HG02678 (cell line): ENCODE measurements around the gene MCC.

Experiments
- ATAC-seq: cut with Tn5 transposase; IDR thresholded peaks from one replicate; pipeline ENCODE4 v1.9.1; 2021; ENCODE audit warnings: mild to moderate bottlenecking, moderate library complexity; ENCODE audit not compliant: unreplicated experiment

The MCC gene

GRCh38 chr5:113042491-113043243, 445.6 kb downstream of the MCC start:
- no peak for ATAC-seq

- no peak for ATAC-seq
Measured at GRCh38 chr5:113040672-113041260, 447.5 kb downstream of the MCC start.

- no peak for ATAC-seq
Measured at GRCh38 chr5:113039934-113040285, 448.3 kb downstream of the MCC start.

GRCh38 chr5:113039229-113039933, 448.9 kb downstream of the MCC start:
- no peak for ATAC-seq

DNA sequence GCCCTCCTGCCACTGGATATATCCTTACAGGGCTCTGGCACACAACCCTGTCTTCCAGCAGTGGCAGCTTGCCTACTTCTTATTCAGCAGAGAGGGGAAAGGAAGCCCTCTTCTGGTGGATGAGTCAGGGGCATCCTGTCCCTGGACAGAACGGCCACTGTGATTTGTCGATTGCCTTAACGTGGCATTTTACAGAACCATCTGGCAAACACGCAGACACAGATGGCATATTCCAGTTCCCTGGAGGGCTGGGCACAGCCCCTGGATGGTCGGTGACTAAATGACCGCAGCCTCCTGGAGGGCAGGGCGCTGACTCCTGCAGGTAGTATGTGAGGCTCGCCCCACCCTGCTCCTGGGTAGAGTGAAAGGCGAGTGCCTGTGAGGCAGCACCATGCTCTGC, 449.5 kb downstream of the MCC start:
- no peak for ATAC-seq

- ATAC-seq = no peak
Measured at GRCh38 chr5:113038136-113038535, 450.1 kb downstream of the MCC start.

- no peak for ATAC-seq
Measured at GRCh38 chr5:113036826-113037225, 451.4 kb downstream of the MCC start.

- no peak for ATAC-seq
Measured at GRCh38 chr5:113036321-113036720, 451.9 kb downstream of the MCC start.

DNA sequence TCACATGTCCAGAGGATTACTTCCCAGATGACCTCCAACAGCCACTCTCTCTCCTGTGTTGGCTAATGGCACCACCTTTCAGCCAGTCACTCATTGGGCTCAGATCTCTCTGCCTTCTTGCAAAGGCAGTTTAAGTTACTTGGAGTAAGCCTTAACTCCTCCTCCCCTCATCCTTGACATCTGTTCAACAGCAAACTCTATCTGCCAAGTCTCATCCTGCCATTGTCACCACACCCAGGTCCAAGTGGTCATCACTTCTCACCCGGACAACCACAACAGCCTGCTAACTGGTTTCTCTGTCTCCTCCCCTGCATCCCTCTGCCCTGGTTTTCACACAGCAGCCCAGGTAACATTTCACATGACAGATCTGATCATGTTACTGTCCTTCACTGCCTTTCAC, 453.2 kb downstream of the MCC start:
- no peak for ATAC-seq

DNA sequence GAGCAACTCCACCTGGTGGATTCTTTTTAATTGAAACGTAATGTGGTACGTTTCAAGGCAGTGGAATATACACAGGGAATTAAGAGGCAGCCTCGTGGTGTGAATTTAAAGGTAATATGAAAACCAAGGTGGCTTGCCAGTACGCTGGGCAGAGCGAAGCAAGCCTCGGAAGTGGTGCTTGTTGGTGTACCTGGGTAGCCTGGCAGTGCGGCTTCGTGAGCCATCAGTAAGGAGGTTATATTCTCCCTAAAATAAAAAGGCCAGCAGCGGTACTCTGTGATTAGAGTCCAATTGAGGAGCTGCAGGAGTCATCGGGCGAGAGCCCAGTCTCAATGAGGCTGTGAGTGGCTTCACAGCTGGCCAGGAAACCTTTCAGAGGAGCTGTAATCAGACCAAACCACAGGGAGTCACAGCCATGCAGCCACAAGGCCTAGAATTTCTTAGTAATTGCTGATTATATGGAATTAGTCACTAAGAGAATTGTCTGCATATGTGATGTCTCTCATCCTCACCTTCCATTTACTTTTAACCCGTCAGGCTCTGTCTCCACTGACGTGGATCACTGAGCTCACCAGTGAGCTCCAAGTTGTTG, 454.0 kb downstream of the MCC start:
- no peak for ATAC-seq

- no peak for ATAC-seq
Measured at GRCh38 chr5:113031557-113031956, 456.7 kb downstream of the MCC start.

DNA sequence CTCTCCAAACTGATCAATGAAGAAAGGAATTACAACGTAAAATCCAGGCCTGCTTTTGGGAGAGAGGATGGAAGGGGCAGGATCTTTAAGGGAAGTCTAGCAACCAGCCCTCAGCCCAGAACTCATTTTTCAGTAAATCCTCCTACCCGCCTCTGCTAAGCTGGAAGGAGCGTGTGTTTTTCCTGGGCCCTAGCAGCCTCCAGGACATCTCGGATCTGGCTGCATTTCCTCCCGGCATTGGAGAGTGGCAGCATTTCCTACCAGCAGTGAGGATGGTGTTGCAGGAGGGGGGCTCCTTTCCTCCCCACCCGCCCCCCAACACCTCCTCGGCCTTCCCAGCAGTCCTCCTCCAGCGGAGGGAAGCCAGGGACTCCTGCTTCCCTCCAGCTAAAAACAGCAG, 457.1 kb downstream of the MCC start:
- ATAC-seq = no peak

- ATAC-seq = no peak
Measured at GRCh38 chr5:113029614-113030013, 458.6 kb downstream of the MCC start.

- ATAC-seq = no peak
Measured at GRCh38 chr5:113027431-113027830, 460.8 kb downstream of the MCC start.

- no peak for ATAC-seq
Measured at GRCh38 chr5:113027015-113027414, 461.2 kb downstream of the MCC start.

DNA sequence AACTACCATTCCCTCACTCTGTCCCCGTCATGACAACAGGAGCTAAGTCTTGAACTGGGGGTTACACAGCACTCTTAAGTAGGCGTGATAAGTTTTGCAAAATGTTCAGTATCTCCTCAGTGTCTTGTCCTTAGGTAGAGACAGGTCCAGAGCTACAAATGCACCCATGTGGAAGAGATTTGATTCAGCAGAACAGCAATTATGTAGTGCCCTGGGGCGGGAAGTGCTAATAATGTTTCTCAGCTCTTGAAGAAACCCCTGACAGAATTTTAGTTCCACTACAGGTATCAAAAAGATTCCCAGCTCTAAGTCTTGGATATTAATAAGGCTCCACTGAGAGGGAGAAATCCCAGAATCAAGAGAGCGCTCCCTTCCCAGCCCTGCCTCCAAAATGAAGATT, 462.0 kb downstream of the MCC start:
- no peak for ATAC-seq

DNA sequence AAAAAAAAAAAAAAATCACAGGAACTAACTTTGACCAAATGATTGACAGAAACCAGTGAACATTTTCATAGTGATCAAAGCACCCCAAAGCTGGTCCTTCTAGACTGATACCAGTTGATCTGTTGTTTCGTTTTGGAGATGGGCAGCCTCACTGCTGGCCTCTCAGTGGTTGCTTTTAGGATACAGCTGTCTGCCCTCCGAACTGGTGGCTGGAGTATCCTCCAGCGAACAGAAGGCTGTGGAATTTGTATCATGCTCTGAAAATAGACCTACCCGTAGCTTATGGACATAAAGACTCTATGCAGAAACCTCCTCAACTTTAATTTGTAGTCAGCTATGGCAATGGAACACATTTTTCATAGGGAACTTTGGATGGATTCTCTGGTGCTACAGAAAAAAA, 462.7 kb downstream of the MCC start:
- no peak for ATAC-seq

GRCh38 chr5:113024076-113024697, 464.1 kb downstream of the MCC start:
- no peak for ATAC-seq

GRCh38 chr5:113022661-113023060, 465.6 kb downstream of the MCC start:
- ATAC-seq = peak; percentile 88

DNA sequence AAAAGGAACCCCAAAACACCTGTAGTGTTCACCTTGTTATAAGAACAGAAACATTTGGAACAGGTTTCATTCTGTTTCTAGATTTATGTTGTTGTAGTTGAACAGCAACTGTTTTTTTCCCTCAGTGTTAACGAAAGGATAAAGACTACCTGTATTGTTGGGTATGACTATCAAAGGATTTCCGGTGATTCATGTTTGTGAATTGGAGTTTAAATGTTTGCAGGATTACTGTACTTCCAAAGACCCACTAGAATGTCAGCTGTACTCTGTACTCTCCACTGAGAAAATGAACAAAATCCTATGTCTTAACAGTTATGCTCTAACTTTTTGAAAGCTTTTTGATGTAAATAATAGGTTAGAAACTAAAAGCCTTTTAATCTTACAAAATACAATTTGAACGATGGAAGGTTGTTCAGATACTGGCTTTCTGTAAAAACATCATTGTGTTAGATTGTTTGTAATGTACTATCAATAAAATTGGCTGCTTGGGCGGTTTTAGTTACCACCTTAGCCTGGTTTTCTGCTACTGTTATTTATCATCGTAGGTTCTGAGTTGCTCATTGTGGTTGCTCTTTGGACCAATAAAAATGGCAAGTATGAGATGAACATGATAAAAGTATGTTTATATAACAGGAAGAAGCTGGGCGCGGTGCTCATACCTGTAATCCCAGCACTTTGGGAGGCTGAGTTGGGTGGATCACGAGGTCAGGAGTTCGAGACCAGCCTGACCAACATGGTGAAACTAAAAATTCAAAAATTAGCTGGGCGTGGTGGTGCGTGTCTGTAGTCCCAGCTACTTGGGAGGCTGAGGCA, 467.6 kb downstream of the MCC start:
- no peak for ATAC-seq
